CD4-positive, alpha-beta T cell treated with Interferon gamma for 1 hour (primary cell): Measurements from ENCODE around the gene AK8.
A peak's percentile ranks its signal among the peaks of the same experiment; 100 is the strongest.

Experiments used
- DNase-seq: peaks from one replicate; pipeline ENCODE4 v3.0.0-alpha.2; 2020

The AK8 gene

GRCh38 chr9:132877824-132878694 is at the start of gene AK8:
Gene AK8 (minus strand): TSS chr9:132878284. CDS start chr9:132878255, 29 bp downstream.
- DNase-seq: peak; percentile 76

DNA sequence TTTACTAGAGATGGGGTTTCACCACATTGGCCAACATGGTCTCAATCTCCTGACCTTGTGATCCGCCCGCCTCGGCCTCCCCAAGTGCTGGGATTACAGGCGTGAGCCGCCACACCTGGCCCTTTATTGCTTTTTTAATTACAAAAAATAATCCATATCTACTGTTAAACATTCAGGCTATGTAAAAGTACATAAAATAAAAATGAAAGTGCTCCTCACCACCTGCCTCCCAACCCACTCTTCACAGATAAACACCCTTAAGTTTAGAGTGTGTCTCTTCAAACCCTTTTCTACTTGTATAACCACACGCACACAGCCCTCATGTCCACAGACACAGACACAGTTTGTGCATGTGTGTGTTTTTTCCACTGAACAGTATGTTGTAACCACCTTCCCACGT is 49.6 kb upstream of the AK8 start:
- DNase-seq: no peak

DNA sequence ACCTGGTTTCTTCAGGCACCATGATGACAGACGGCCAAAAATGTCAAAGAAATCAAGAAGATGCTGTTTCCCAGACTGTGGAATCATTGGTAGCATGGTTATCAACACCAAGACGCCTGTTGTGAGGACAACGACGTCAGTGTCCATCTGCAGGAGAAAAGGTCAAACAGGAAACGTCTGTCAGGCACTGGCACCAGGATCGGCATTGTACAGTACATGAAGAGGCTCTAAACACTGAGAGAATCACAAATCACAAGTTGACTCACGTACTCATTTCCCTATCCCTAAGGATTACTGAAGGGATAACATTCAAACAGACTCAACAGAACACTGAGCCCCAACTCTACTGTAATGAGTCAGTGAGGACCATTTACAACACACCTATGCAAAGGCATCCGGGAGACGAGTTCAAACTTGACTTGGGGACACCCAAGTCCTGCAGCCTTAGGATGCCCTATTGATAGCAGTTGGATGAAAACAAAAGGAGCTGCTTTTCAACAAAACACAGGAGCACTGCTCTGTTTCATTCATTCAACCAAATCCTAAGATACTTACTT is 45.3 kb upstream of the AK8 start:
- DNase-seq: no peak

- DNase-seq: no peak
These were observed 41.7 kb upstream of the AK8 start for GRCh38 chr9:132919614-132920268.

DNA sequence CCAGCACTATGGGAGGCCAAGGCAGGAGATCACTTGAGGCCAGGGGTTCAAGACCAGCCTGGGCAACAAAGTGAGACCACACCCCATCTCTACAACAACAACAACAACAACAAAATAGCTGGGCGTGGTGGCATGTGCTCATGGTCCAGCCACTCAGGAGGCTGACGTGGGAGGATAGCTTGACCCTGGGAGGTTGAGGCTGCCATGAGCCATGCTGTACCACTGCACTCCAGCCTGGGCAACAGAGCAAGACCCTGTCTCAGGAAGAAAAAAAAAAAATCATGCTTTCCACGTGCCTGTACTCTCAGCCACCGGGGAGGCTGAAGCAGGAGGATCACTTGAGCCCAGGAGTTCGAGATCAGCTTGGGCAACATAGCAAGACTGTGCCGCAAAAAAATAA is 36.8 kb upstream of the AK8 start:
- DNase-seq: no peak

- no peak for DNase-seq
These were observed 34.0 kb upstream of the AK8 start for GRCh38 chr9:132912131-132912530.

- no peak for DNase-seq
These were observed 32.3 kb upstream of the AK8 start for GRCh38 chr9:132910376-132910775.

- DNase-seq: no peak
These were observed 31.2 kb upstream of the AK8 start for GRCh38 chr9:132909311-132909710.

DNA sequence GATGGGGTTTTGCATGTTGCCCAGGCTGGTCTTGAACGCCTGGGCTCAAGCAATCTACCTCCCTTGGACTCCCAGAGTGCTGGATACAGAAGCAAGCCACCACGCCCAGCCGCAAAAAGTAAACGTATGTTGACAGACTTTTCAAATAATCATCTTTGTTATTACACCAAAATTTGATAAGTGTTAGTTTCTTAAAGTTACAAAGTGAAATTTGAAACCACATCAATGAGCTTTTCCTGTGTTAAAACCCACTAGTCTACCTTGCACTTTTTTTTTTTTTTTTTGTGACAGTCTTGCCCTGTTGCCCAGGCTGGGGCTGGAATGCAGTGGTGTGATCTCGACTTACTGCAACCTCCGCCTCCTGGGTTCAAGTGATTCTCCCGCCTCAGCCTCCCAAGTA is 30.6 kb upstream of the AK8 start:
- no peak for DNase-seq

DNA sequence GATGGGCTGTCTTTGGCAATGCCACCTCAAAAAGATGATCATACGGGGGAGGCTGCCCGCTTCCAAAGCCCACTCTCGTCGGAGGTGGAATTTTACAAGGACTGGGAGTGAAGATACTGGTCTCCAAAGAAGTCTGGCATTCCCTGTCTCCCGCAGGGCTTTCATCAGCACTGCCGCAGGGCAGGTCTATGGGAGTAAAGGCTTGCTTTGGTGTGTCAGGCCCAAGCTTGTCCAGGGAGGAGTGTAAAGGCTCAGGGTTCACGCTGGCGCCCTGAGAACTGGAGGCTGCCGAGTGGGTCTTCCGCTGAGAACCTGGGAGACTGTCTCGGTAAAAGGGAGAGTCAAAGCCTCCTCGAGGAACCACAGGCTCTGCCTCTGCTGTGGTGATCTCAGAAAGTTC is 27.6 kb upstream of the AK8 start:
- no peak for DNase-seq

DNA sequence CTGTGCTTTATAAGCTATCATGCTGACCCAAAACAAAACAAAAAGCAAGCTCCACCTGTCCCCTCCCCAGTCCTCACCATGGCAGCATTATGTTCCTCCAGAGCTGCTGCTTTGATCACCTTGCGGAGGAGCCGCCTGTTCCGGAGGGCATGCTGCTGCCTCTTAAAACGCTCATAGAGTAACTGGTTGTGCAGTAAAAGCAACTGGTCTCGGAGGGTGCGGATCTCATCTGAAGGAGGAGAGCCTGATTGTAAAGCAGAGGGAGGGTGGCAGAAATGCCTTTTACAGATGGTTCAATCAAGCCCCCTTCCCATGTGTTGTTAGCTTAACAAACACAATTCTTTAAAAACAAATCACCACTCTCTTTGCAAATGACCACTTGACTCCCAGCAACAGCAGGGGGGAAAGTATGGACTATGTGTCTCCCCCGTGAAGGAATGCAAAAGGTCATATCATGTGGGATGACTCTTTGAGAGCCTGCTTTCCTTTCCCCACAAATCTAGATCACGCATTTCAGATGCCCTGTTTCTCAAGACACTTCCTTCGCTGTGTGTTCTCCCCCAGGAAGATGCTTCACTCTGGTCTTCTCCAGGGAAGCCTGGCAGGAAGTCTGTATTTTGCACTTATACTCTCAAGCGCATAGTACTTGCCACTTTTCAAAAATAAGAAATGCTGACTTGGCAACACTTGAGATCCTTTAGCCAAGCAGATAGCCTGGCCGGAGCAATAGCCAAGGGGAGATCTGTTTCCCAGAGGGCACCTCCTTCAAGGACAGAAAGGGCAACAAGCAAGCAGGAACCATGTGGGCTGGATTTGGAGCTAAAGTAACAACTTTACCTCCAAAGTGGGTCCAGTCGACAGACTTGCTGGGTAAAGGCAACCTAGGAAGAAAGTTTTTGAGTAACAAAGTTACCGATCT is 25.7 kb upstream of the AK8 start:
- DNase-seq: no peak

DNA sequence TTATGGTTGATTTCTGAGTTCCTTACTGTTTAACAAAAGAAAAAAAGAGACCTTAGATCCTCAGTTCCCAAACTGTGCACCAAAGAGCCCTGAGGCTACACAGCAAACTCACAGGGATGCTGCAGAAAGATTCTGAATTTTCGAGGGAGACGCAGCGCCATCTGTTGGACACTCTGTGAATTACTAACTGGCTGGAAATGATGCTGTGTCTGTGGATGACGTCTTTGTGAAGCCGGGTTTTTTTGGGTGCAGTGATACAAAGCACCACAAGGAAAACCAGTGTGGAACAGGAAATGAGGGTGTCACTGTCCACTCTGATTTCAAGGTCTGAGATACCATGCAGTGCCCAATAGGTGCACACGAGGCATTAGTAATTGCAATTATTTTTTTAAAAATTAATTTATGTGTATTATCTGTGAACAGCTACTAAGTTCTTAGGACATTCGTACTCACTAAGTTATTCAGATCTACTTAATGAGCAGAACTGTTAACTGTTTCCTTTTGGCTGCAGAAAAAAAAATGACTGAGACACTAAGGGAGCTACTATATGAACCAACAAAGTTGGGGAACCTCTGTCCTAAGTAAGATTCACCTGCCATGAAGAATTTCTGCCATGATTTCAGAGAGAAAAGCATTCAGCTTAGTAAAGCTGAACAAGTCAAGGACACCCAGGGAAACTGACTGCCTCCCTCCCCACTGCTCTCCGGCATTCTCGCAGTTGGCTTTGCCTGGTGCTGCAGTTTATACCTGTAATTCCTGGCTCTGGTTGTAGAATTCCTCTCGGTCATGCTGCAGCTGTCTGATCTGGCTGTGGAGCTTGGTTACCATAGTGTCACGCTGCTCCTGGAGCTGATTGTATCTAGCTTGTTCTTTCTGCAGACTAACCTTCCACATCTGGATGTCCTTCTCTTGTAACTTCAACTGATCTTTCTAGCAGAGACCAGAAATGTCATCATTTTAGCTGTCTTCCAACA is 24.1 kb upstream of the AK8 start:
- peak; percentile 76 for DNase-seq

- DNase-seq: no peak
These were observed 20.0 kb upstream of the AK8 start for GRCh38 chr9:132898051-132898450.

GRCh38 chr9:132896906-132897305 is 18.8 kb upstream of the AK8 start:
- no peak for DNase-seq

- DNase-seq: no peak
These were observed 18.2 kb upstream of the AK8 start for GRCh38 chr9:132896264-132896663.

- no peak for DNase-seq
These were observed 17.1 kb upstream of the AK8 start for GRCh38 chr9:132894862-132895835.

- DNase-seq: no peak
These were observed 16.3 kb upstream of the AK8 start for GRCh38 chr9:132894346-132894745.

DNA sequence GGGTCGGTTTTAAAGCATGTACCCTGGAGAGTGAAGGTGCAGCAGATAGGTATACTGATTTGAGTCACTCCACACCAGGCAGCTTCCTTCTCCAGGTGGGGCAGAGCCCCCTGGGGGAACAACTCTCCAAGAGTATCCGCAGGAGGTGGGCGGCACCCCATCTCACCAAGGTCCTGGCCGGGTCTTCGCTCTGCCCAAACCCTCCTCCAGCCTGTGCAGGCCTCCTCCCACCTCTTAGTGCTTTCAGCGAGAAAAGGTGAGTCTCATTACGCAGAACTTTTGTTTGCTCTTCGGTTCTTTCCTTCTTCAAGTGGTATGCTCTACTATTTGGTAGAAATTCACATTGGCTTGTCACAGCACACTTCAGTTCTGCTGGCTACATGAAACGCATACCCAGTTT is 14.3 kb upstream of the AK8 start:
- DNase-seq: no peak

DNA sequence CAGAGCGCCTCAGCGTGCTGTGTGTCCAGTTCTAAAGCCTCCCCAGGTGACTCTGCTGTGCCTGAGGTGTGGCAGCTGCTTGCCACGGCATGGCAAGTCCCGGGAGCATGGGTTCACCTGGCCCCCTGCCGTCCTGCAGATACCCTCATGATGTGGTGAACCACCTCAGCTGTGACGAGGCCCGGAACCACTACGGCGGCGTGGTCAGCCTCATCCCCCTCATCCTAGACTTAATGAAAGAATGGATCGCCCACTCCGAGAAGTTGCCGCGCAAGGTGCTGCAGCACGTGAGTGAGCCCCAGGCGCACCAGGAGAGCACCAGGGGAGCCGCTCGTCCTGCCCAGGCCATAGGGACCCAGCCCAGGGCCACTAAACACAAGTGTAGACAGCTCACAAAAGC is 10.1 kb upstream of the AK8 start:
- DNase-seq: no peak
